GM21381 (cell line): Measurements from ENCODE around the gene NAV3.

ENCODE experiments used
- ATAC-seq: cut with Tn5 transposase; IDR thresholded peaks from one replicate; pipeline ENCODE4 v1.9.1; 2021; ENCODE audit warnings: mild to moderate bottlenecking, moderate library complexity; ENCODE audit not compliant: unreplicated experiment

NAV3 gene

GRCh38 chr12:78035901-78036606 is 205.4 kb downstream of the NAV3 start:
- ATAC-seq, result no peak

GRCh38 chr12:78036874-78037273 is 206.2 kb downstream of the NAV3 start:
- ATAC-seq, result no peak

GRCh38 chr12:78037707-78038106 is 207.0 kb downstream of the NAV3 start:
- no peak for ATAC-seq

DNA sequence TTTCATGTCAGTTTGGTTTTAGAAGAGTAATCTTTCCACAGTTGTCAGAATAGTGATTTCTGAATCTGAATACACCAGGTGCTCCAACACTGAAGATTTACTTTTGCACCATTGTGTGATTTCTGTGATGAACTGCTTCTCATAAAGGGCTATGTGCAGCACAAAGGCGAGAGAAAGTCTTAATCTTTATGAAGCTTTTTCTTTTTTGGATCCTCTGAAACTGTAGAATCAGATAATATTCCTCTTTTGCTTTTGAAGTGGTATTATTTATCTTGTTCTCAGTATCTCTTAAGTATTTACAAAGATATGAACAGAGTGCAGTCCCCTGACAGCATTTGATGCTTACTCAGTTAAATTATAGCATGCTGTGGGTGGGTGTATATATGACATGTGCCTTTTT is 207.8 kb downstream of the NAV3 start:
- ATAC-seq, result no peak

DNA sequence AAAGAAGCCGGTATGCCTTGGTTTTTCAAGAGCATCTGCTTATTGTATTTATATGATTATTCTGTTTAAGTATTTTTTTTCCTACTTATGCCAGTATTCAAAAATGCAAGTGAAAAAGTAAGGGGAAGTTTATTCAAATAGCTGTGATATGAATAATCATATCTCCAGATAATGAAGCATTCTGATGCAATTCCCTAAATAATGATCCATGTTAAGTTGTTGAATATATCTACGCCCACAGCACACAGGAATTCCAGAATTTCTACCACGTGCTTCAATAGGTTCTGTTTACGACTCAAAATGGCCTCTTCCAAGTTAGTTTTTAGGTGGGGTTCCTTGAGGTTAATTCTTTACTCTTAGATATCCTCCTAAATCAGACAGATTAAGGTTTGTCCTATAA is 208.3 kb downstream of the NAV3 start:
- ATAC-seq, result no peak

GRCh38 chr12:78040111-78040510 is 209.4 kb downstream of the NAV3 start:
- ATAC-seq, result no peak

DNA sequence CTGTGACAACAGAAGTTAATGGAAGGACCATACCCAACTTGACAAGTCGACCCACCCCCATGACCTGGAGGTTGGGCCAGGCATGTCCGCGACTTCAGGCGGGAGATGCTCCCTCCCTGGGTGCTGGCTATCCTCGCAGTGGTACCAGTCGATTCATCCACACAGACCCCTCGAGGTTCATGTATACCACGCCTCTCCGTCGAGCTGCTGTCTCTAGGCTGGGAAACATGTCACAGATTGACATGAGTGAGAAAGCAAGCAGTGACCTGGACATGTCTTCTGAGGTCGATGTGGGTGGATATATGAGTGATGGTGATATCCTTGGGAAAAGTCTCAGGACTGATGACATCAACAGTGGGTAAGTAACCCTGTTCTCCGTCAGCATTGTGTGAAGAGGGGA is 220.1 kb downstream of the NAV3 start:
- ATAC-seq, result no peak

DNA sequence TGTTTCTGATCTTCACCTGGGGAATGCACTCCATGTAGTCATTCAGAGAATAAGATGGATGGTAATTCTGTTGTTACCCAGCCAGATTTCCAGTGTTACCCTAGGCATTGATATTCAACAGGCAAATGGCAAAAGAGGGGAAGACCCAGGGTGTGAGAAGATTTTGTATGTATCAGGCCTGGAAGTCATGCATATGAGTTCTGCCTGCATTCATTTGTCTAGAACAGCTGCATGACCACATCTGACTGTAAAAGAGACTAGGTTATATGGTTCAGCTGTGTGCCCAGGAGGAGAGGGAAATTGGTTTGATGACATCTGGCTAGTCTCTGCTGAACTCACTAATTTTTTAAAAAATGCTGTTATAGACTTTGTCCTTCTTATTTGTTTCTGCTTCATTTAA is 224.9 kb downstream of the NAV3 start:
- no peak for ATAC-seq

- no peak for ATAC-seq
These were observed 226.4 kb downstream of the NAV3 start for GRCh38 chr12:78057075-78057474.

DNA sequence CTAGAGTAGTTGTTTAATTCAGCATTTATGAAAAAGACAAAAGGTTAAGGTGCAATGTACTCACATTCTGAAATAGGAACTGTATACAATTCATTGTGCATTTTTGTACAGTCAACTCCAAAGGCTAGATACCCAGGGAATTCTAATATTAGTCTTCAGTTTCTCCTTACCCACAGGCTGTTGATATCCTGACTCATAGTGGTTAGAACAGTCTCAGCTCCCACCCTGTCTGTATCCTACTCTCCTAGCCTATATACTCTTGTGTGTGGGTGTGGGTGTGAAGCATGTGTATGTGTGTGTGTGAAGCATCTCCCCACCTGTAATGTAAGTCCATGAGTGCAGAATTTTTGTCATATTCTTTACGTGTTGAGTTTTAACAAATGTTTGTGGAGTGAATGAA is 229.5 kb downstream of the NAV3 start:
- no peak for ATAC-seq

DNA sequence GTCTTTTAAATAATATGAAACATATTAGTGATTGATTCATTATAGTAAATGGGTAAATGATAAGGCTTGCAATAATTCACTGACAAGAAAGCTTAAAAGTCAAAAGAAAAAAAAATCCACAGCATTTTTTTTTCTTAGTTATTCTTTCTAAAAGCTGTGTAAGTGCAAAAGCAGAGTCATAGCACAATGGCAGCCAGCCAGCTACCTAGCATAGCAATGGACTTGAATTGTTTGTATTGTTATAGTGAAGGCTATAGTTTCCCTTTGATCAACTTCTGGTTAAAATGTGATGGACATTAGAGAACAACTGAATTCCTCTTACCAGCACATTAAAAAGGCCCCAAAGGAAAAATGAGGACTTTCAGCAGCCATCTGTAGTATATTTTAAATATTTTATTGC is 232.1 kb downstream of the NAV3 start:
- ATAC-seq, result no peak

DNA sequence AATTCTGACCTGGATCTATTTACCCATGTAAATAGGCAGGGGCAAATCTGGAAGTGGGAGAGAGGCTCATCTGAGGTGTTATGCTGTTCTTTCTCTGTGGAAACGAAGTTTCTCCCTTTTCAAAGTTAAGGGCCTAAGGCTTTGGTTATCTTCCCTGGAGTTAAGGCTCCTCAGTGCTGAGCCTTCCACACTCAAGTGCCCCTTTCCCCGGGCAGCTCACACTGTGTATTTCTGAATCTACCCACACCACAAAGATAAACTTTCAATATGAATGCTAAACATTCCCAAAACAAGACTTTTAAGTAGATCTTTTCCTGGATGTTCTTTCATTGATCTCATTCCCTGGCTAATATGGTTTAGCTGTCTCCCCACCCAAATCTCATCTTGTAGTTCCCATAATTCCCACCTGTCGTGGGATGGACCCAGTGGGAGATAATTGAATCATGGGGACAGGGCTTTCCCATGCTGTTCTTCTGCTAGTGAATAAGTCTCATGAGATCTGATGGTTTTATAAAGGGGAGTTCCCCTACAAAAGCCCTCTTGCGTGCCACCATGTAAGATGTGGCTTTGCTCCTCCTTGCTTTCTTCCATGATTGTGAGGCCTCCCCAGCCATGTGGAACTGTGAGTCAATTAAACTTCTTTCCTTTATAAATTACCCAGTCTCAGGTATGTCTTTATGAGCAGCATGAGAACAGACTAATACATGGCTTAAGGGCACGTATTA is 251.1 kb downstream of the NAV3 start:
- no peak for ATAC-seq

DNA sequence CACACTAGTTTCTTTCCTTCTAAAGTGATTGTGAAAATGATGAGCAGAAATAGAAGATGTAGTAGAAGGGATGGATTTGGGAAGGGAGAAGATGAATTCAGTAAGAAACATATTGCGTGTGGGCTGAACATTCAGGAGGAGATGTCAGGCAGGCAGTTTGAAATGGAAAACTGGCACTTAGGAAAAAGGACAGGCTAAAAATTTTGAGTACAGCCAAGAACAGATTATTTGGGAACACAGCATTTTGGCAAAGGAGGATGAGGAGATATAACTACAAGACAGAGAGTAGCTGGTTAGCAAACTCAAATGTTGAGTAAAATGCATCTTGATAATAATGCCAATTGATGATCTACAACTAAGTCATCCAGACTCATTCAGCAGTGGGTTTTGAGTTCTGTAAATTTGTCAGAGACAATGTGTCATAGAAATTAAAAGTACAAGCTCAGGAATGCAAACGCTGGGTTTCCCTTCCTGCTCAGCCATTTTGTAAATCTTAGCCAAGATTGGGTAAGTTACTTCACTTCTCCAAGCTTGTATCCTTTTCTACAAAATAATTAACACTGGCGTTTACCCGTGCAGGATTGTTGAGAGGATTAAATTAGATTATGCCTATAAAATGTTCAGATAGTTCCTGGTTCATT is 255.0 kb downstream of the NAV3 start:
- ATAC-seq, result no peak

- ATAC-seq, result no peak
These were observed 256.1 kb downstream of the NAV3 start for GRCh38 chr12:78086553-78087362.

GRCh38 chr12:78087363-78087675 is 256.6 kb downstream of the NAV3 start:
- no peak for ATAC-seq

- ATAC-seq, result no peak
These were observed 257.7 kb downstream of the NAV3 start for GRCh38 chr12:78088391-78088832.

DNA sequence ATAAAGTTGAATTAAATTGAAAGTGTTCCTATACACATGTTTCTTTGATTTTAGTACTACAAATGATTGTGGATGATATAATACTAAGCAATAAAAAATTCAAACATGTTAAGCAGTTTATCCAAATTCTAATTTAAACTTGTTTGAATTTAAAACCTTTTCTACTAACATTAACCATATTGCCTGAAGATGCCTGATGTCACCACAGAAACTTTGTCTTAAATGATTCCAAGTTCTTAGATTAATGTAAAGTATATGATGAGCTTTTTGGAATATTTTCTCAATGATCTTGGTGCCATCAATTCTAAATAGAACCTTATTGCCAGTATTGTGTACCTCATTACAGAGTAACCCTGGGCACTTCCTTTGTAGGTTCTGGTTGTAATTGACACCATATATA is 259.6 kb downstream of the NAV3 start:
- ATAC-seq, result no peak

- ATAC-seq, result no peak
These were observed 264.9 kb downstream of the NAV3 start for GRCh38 chr12:78095623-78096022.

DNA sequence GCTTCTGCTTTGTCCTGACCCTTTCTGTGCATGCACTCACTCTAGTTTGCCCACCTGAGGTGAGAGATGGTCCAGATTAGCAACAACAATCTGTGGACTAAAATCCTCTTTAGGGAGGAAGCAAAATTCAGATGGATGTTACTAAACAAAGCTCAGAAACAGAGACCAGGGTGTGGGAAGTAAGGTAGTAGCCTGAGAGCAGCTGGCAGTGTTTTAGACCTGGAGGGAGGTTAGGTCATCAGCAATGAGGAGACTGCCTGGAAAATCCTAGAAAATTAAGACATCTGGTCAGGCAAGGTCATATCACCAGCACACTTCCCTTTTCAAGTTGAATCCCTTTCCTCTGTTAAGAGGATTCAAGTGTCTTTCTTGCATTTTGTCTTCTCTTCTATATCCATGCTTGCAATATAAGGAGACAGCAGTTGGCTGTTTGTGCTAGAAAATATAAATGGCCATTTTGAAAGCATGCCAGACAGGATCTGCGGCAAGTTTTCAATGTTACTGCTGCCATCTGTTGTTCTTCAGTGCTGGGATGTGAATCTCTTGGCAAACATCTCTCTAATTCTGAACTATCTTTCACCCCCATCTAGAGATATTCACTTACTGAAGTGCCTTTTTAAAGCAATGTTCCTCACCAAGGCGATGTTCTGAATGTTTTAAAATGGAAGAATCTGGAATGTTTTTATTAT is 266.4 kb downstream of the NAV3 start:
- no peak for ATAC-seq

DNA sequence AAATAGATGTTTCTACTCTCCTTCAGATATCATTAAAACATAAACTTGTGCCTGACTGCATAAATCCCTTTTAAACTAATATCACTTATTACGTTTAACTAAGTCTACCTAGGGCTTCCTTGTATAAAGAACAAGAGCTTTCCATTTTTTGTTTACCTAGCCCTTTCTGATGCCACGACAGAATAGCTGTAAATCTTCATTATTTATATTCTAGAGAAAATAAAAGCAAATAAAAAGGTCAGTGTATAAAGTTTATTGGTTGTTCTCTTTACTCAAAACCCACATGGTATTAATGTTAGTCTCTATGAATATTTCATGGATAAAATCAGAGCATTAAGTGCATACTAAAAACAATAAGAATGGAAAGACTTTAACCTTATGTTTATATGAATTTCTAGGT is 269.1 kb downstream of the NAV3 start:
- ATAC-seq, result no peak
